HepG2 (cell line): ENCODE measurements around the gene NPHP3. TPM values are rescaled to one million over a fixed set of nuclear protein-coding genes. Genes with fewer than 3 reads are reported as not detected.

ENCODE experiments used
- ATAC-seq: fragments of 200-7000 bp; cut with Tn5 transposase; 3 replicates; pipeline ENCODE4 v1.9.1; 2020; ENCODE audit warnings: mild to moderate bottlenecking, moderate library complexity
- BruUV-seq: library from RNA; stranded (reverse); fragments of 400-500 nt; replicated peaks from 2 replicates; lab custom pipeline; 2021; lab: Mats Ljungman, UMichigan
- CTCF ChIA-PET: fragments of 300-600 bp; formaldehyde crosslinking; extraction: SDS; loops from one replicate; lab custom pipeline; 2021; ENCODE audit warnings: low total read pairs, inconsistent platforms, low intra/inter-chr PET ratio; lab: Yijun Ruan, JAX
- POLR2A ChIA-PET: fragments of 350-600 bp; sonication (Branson Sonifier 250); formaldehyde crosslinking; loops from one replicate; lab custom pipeline; 2020; ENCODE audit warnings: antibody characterized with exemption, inconsistent platforms; lab: Yijun Ruan, JAX
- DNase-seq: peaks from one replicate; pipeline ENCODE4 v3.0.0-alpha.2; 2015; ENCODE audit warnings: low spot score
- FAIRE-seq: peaks from 3 replicates; lab custom pipeline; 2011; peaks lifted over from hg19 to GRCh38; lab: Jason Lieb, UNC
- H2AFZ ChIP-seq: one replicate; pipeline ENCODE4 v1.6.1; 2011; ENCODE audit warnings: low read length, inconsistent platforms
- H3K27ac ChIP-seq: fragments of 300-600 bp; 3 replicates; pipeline ENCODE4 v1.8.0; 2011; ENCODE audit warnings: mixed run types, mild to moderate bottlenecking, mixed read lengths, low read length, inconsistent platforms; ENCODE audit not compliant: insufficient read depth; ENCODE audit errors: extremely low read length
- H3K27me3 ChIP-seq, 2 experiments: fragments of 200-600 bp in 1 of 2; 2 replicates in 1 of 2; 3 replicates in 1 of 2; pipeline versions ENCODE4 v1.6.0 to v1.8.0; 2011; ENCODE audit warnings: low read length in 2 of 2, mild to moderate bottlenecking in 2 of 2, moderate library complexity in 2 of 2, inconsistent platforms in 1 of 2; ENCODE audit not compliant: insufficient read depth in 2 of 2, control insufficient read depth in 1 of 2
- H3K36me3 ChIP-seq, 2 experiments: fragments of 200-600 bp in 1 of 2; replicated peaks in 1 of 2; 2 replicates in 1 of 2; 3 replicates in 1 of 2; pipeline versions ENCODE4 v1.5.1 to v1.8.0; 2011; ENCODE audit warnings: low read length in 2 of 2, inconsistent platforms in 1 of 2; ENCODE audit not compliant: insufficient read depth in 2 of 2, control insufficient read depth in 1 of 2
- H3K4me1 ChIP-seq: 2 replicates; pipeline ENCODE4 v1.5.1; 2012; ENCODE audit warnings: low read length, inconsistent platforms; ENCODE audit not compliant: insufficient read depth
- H3K4me2 ChIP-seq: 2 replicates; pipeline ENCODE4 v1.6.0; 2011; ENCODE audit warnings: low read depth, low read length, inconsistent platforms
- H3K4me3 ChIP-seq, 3 experiments: fragments of 200-600 bp in 1 of 3; sonication (generic), shearing (Covaris generic) in 1 of 3; replicated peaks in 1 of 3; 2 replicates each; pipeline ENCODE4 v1.5.1; 2011 to 2016; ENCODE audit warnings: low read length in 3 of 3, inconsistent platforms in 2 of 3, low read depth in 2 of 3, mild to moderate bottlenecking in 2 of 3, control low read depth in 1 of 3, mixed read lengths in 1 of 3; ENCODE audit not compliant: insufficient read depth in 1 of 3
- H3K79me2 ChIP-seq: one replicate; pipeline ENCODE4 v1.6.1; 2011; ENCODE audit warnings: low read length, inconsistent platforms; ENCODE audit not compliant: insufficient read depth
- H3K9ac ChIP-seq: 2 replicates; pipeline ENCODE4 v1.6.0; 2011; ENCODE audit warnings: mild to moderate bottlenecking, low read depth, low read length, inconsistent platforms; ENCODE audit not compliant: insufficient read depth
- H3K9me3 ChIP-seq: 2 replicates; pipeline ENCODE4 v1.5.1; 2012; ENCODE audit warnings: mild to moderate bottlenecking, low read length
- H4K20me1 ChIP-seq: 2 replicates; pipeline ENCODE4 v1.6.0; 2011; ENCODE audit warnings: inconsistent platforms, mild to moderate bottlenecking, low read length, moderate library complexity; ENCODE audit not compliant: insufficient read depth
- CENPT ChIP-seq: sonication (generic); formaldehyde crosslinking; IDR thresholded peaks from 2 replicates; pipeline ENCODE4 v1.8.0; 2022; ENCODE audit warnings: low read depth, mild to moderate bottlenecking, moderate library complexity, missing genetic modification reagents
- DPF2 ChIP-seq: sonication (generic); formaldehyde crosslinking; IDR thresholded peaks from 2 replicates; pipeline ENCODE4 v1.4.0; 2020; ENCODE audit warnings: mild to moderate bottlenecking, low read depth, missing genetic modification reagents, borderline replicate concordance
- MZF1 ChIP-seq: sonication (generic); formaldehyde crosslinking; IDR thresholded peaks from 2 replicates; pipeline ENCODE4 v1.8.1; 2023; ENCODE audit warnings: mild to moderate bottlenecking, missing genetic modification reagents, borderline replicate concordance
- SNAI1 ChIP-seq: sonication (generic); formaldehyde crosslinking; IDR thresholded peaks from 2 replicates; pipeline ENCODE4 v1.5.0; 2020; ENCODE audit warnings: mild to moderate bottlenecking, missing genetic modification reagents, borderline replicate concordance
- SRSF9 ChIP-seq: fragments of 200-400 bp; formaldehyde crosslinking; IDR thresholded peaks from 2 replicates; pipeline ENCODE4 v1.6.1; 2018; ENCODE audit warnings: borderline replicate concordance, mild to moderate bottlenecking, low read depth, low read length; ENCODE audit not compliant: insufficient read depth, poor library complexity, severe bottlenecking
- ZFP36 ChIP-seq: fragments of 150-350 bp; IDR thresholded peaks from 2 replicates; pipeline ENCODE4 v1.6.1; 2018; ENCODE audit warnings: borderline replicate concordance, low read length, low read depth; ENCODE audit not compliant: partially characterized antibody
- ZNF431 ChIP-seq: sonication (generic); formaldehyde crosslinking; IDR thresholded peaks from 2 replicates; pipeline ENCODE4 v1.9.0; 2022; ENCODE audit warnings: missing genetic modification reagents, low read depth, mild to moderate bottlenecking, borderline replicate concordance
- ZNF557 ChIP-seq: sonication (generic); formaldehyde crosslinking; IDR thresholded peaks from 2 replicates; pipeline ENCODE4 v1.4.0; 2020; ENCODE audit warnings: missing genetic modification reagents
- ZNF570 ChIP-seq: sonication (generic); formaldehyde crosslinking; IDR thresholded peaks from 2 replicates; pipeline ENCODE4 v1.4.0; 2020; ENCODE audit warnings: mild to moderate bottlenecking, missing genetic modification reagents, borderline replicate concordance
- ZNF660 ChIP-seq: sonication (generic); formaldehyde crosslinking; IDR thresholded peaks from 2 replicates; pipeline ENCODE4 v1.5.1; 2020; ENCODE audit warnings: mild to moderate bottlenecking, low read depth, missing genetic modification reagents, borderline replicate concordance
- ZSCAN25 ChIP-seq: sonication (generic); formaldehyde crosslinking; IDR thresholded peaks from 2 replicates; pipeline ENCODE4 v1.8.0; 2022; ENCODE audit warnings: mild to moderate bottlenecking, missing genetic modification reagents
- WGBS: methylation state at CpG from one replicate; pipeline ENCODE4 v1.1.6; 2017; ENCODE audit warnings: low lambda C conversion rate; 5-methylcytosine and 5-hydroxymethylcytosine counted together
- in situ Hi-C: cut with HindIII; loops from 2 replicates; pipeline ENCODE4 v1.10.0; 2017; ENCODE audit warnings: low pct_unique_long_range_greater_than_20kb; ENCODE audit not compliant: extremely low pct_ligation_motif_present
- intact Hi-C: fragments of 100-400 bp; cut with micrococcal nuclease; formaldehyde crosslinking; loops from one replicate; pipeline ENCODE4 v1.10.0; 2022; ENCODE audit not compliant: unreplicated experiment
- polyA plus RNA-seq, 8 experiments: library from polyadenylated mRNA; depleted of rRNA in 3 of 8; stranded (reverse) in 7 of 8; unstranded in 1 of 8; fragments of >200 nt; fragmentation: Illumina TruSeq in 4 of 8; extraction: Trizol in 4 of 8; gene quantifications; 2 replicates each; pipeline versions ENCODE4 v1.2.1 to v1.2.3, GENCODE V29; 2011 to 2016; ENCODE audit warnings: low read depth in 4 of 8, missing spikeins in 1 of 8, mixed read lengths in 1 of 8; ENCODE audit not compliant: insufficient read depth in 1 of 8
- total RNA-seq, 5 experiments: library from RNA; depleted of rRNA; stranded (reverse); fragments of >200 nt; fragmentation: Illumina TruSeq; extraction: Trizol; gene quantifications; 2 replicates each; pipeline ENCODE4 v1.2.3, GENCODE V29; 2016; ENCODE audit warnings: low read depth in 1 of 5
- TF ChIP-seq, protein P1 (sequence below): sonication (generic); formaldehyde crosslinking; IDR thresholded peaks from 2 replicates; pipeline ENCODE4 v1.4.0; 2020; ENCODE audit warnings: mild to moderate bottlenecking, low read depth, missing genetic modification reagents
- TF ChIP-seq, protein P2 (sequence below): sonication (generic); formaldehyde crosslinking; IDR thresholded peaks from 2 replicates; pipeline ENCODE4 v1.5.1; 2020; ENCODE audit warnings: missing genetic modification reagents, mild to moderate bottlenecking, borderline replicate concordance
- TF ChIP-seq, protein P3 (sequence below): IDR thresholded peaks from 2 replicates; pipeline ENCODE4 v1.6.1; 2016
- TF ChIP-seq, protein P4 (sequence below): sonication (generic); formaldehyde crosslinking; IDR thresholded peaks from 2 replicates; pipeline ENCODE4 v1.4.0; 2020; ENCODE audit warnings: missing genetic modification reagents, borderline replicate concordance

Gene NPHP3
- total and polyA plus RNA-seq, 2 of the 13 experiments (the other 11 are each of a cell fraction or from before 2014, with no cell fraction given), result 11.0 to 20.2 TPM

DNA sequence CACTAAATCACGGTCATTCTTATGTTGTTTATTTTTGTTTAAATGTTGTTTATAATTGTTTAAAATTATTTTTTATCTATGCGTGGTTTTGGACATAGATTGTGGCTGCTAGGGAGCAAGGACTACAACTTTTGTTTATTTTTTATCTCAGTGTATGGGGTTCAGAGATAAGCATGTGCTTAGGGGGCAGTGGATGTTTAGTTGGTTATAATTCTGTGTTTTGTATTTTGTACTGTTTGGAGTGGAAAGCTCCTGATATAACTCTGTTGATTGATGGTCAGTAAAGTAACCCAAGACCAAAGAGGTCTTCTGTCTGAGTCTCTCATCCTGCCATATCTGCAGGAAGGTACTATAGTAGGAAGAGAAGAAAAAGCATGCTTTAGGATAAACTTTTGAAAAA, 36.5 kb upstream of the NPHP3 start:
- Histone ChIP-seq H4K20me1 (no peaks in the 10 kb centered on the region), H3K4me1 (no peaks in the 10 kb centered on the region), H2AFZ (no peak overlapping the region), H3K79me2 (no peaks in the 10 kb centered on the region), H3K4me2 (no peak overlapping the region), H3K4me3 (no peak overlapping the region), H3K27me3 (no peaks in the 10 kb centered on the region), H3K27ac (no peak overlapping the region), H3K9me3 (no peaks in the 10 kb centered on the region), H3K36me3 (no peaks in the 10 kb centered on the region), H3K9ac (no peak overlapping the region)
- intact Hi-C loops, result no loop called here
- ChIA-PET CTCF (no interaction called here), POLR2A (no interaction called here)
- WGBS, result 0% methylated on average over 2 of the region's 2 CpGs
- ATAC-seq (no peak), FAIRE-seq (no peak), DNase-seq (no peak)
- in situ Hi-C loops, result no loop called here
- BruUV-seq, result no TSS peak
- no peak for TF ChIP-seq ZSCAN25
- TF ChIP-seq, protein P1, sequence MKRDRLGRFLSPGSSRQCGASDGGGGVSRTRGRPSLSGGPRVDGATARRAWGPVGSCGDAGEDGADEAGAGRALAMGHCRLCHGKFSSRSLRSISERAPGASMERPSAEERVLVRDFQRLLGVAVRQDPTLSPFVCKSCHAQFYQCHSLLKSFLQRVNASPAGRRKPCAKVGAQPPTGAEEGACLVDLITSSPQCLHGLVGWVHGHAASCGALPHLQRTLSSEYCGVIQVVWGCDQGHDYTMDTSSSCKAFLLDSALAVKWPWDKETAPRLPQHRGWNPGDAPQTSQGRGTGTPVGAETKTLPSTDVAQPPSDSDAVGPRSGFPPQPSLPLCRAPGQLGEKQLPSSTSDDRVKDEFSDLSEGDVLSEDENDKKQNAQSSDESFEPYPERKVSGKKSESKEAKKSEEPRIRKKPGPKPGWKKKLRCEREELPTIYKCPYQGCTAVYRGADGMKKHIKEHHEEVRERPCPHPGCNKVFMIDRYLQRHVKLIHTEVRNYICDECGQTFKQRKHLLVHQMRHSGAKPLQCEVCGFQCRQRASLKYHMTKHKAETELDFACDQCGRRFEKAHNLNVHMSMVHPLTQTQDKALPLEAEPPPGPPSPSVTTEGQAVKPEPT (CRISPR knock-in tag), result no peak
- no peak for TF ChIP-seq SRSF9
- TF ChIP-seq ZNF570 (CRISPR knock-in tag), result no peak
- TF ChIP-seq, protein P2, sequence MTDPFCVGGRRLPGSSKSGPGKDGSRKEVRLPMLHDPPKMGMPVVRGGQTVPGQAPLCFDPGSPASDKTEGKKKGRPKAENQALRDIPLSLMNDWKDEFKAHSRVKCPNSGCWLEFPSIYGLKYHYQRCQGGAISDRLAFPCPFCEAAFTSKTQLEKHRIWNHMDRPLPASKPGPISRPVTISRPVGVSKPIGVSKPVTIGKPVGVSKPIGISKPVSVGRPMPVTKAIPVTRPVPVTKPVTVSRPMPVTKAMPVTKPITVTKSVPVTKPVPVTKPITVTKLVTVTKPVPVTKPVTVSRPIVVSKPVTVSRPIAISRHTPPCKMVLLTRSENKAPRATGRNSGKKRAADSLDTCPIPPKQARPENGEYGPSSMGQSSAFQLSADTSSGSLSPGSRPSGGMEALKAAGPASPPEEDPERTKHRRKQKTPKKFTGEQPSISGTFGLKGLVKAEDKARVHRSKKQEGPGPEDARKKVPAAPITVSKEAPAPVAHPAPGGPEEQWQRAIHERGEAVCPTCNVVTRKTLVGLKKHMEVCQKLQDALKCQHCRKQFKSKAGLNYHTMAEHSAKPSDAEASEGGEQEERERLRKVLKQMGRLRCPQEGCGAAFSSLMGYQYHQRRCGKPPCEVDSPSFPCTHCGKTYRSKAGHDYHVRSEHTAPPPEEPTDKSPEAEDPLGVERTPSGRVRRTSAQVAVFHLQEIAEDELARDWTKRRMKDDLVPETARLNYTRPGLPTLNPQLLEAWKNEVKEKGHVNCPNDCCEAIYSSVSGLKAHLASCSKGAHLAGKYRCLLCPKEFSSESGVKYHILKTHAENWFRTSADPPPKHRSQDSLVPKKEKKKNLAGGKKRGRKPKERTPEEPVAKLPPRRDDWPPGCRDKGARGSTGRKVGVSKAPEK (CRISPR knock-in tag), result no peak
- TF ChIP-seq ZFP36, result no peak
- TF ChIP-seq, protein P3, sequence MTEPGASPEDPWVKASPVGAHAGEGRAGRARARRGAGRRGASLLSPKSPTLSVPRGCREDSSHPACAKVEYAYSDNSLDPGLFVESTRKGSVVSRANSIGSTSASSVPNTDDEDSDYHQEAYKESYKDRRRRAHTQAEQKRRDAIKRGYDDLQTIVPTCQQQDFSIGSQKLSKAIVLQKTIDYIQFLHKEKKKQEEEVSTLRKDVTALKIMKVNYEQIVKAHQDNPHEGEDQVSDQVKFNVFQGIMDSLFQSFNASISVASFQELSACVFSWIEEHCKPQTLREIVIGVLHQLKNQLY (CRISPR knock-in tag), result no peak
- no peak for TF ChIP-seq SNAI1 (CRISPR knock-in tag)
- TF ChIP-seq, protein P4, sequence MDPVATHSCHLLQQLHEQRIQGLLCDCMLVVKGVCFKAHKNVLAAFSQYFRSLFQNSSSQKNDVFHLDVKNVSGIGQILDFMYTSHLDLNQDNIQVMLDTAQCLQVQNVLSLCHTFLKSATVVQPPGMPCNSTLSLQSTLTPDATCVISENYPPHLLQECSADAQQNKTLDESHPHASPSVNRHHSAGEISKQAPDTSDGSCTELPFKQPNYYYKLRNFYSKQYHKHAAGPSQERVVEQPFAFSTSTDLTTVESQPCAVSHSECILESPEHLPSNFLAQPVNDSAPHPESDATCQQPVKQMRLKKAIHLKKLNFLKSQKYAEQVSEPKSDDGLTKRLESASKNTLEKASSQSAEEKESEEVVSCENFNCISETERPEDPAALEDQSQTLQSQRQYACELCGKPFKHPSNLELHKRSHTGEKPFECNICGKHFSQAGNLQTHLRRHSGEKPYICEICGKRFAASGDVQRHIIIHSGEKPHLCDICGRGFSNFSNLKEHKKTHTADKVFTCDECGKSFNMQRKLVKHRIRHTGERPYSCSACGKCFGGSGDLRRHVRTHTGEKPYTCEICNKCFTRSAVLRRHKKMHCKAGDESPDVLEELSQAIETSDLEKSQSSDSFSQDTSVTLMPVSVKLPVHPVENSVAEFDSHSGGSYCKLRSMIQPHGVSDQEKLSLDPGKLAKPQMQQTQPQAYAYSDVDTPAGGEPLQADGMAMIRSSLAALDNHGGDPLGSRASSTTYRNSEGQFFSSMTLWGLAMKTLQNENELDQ (CRISPR knock-in tag), result no peak
- TF ChIP-seq CENPT (CRISPR knock-in tag), result no peak
- TF ChIP-seq DPF2 (CRISPR knock-in tag), result no peak
- TF ChIP-seq MZF1, result no peak
- TF ChIP-seq ZNF660 (CRISPR knock-in tag), result no peak
- TF ChIP-seq ZNF557 (CRISPR knock-in tag), result no peak
- TF ChIP-seq ZNF431 (CRISPR knock-in tag), result no peak
